HepG2 (cell line): Measurements from ENCODE around the gene CSTB. TPM values are rescaled to one million over a fixed set of nuclear protein-coding genes. Genes with fewer than 3 reads are reported as not detected.
A peak's percentile ranks its signal among the peaks of the same experiment; 100 is the strongest.

Experiments
- ATAC-seq: fragments of 200-7000 bp; cut with Tn5 transposase; 3 replicates; pipeline ENCODE4 v1.9.1; 2020; ENCODE audit warnings: mild to moderate bottlenecking, moderate library complexity
- BruUV-seq: library from RNA; stranded (reverse); fragments of 400-500 nt; replicated peaks from 2 replicates; lab custom pipeline; 2021; lab: Mats Ljungman, UMichigan
- CTCF ChIA-PET: fragments of 300-600 bp; formaldehyde crosslinking; extraction: SDS; loops from one replicate; lab custom pipeline; 2021; ENCODE audit warnings: low total read pairs, inconsistent platforms, low intra/inter-chr PET ratio; lab: Yijun Ruan, JAX
- POLR2A ChIA-PET: fragments of 350-600 bp; sonication (Branson Sonifier 250); formaldehyde crosslinking; loops from one replicate; lab custom pipeline; 2020; ENCODE audit warnings: antibody characterized with exemption, inconsistent platforms; lab: Yijun Ruan, JAX
- DNase-seq: peaks from one replicate; pipeline ENCODE4 v3.0.0-alpha.2; 2015; ENCODE audit warnings: low spot score
- FAIRE-seq: peaks from 3 replicates; lab custom pipeline; 2011; peaks lifted over from hg19 to GRCh38; lab: Jason Lieb, UNC
- H2AFZ ChIP-seq: one replicate; pipeline ENCODE4 v1.6.1; 2011; ENCODE audit warnings: low read length, inconsistent platforms
- H3K27ac ChIP-seq: fragments of 300-600 bp; 3 replicates; pipeline ENCODE4 v1.8.0; 2011; ENCODE audit warnings: mixed run types, mild to moderate bottlenecking, mixed read lengths, low read length, inconsistent platforms; ENCODE audit not compliant: insufficient read depth; ENCODE audit errors: extremely low read length
- H3K27me3 ChIP-seq, 2 experiments: fragments of 200-600 bp in 1 of 2; 2 replicates in 1 of 2; 3 replicates in 1 of 2; pipeline versions ENCODE4 v1.6.0 to v1.8.0; 2011; ENCODE audit warnings: low read length in 2 of 2, mild to moderate bottlenecking in 2 of 2, moderate library complexity in 2 of 2, inconsistent platforms in 1 of 2; ENCODE audit not compliant: insufficient read depth in 2 of 2, control insufficient read depth in 1 of 2
- H3K36me3 ChIP-seq, 2 experiments: fragments of 200-600 bp in 1 of 2; replicated peaks in 1 of 2; 2 replicates in 1 of 2; 3 replicates in 1 of 2; pipeline versions ENCODE4 v1.5.1 to v1.8.0; 2011; ENCODE audit warnings: low read length in 2 of 2, inconsistent platforms in 1 of 2; ENCODE audit not compliant: insufficient read depth in 2 of 2, control insufficient read depth in 1 of 2
- H3K4me1 ChIP-seq: 2 replicates; pipeline ENCODE4 v1.5.1; 2012; ENCODE audit warnings: low read length, inconsistent platforms; ENCODE audit not compliant: insufficient read depth
- H3K4me2 ChIP-seq: 2 replicates; pipeline ENCODE4 v1.6.0; 2011; ENCODE audit warnings: low read depth, low read length, inconsistent platforms
- H3K4me3 ChIP-seq, 3 experiments: fragments of 200-600 bp in 1 of 3; sonication (generic), shearing (Covaris generic) in 1 of 3; replicated peaks in 1 of 3; 2 replicates each; pipeline ENCODE4 v1.5.1; 2011 to 2016; ENCODE audit warnings: low read length in 3 of 3, inconsistent platforms in 2 of 3, low read depth in 2 of 3, mild to moderate bottlenecking in 2 of 3, control low read depth in 1 of 3, mixed read lengths in 1 of 3; ENCODE audit not compliant: insufficient read depth in 1 of 3
- H3K79me2 ChIP-seq: one replicate; pipeline ENCODE4 v1.6.1; 2011; ENCODE audit warnings: low read length, inconsistent platforms; ENCODE audit not compliant: insufficient read depth
- H3K9ac ChIP-seq: 2 replicates; pipeline ENCODE4 v1.6.0; 2011; ENCODE audit warnings: mild to moderate bottlenecking, low read depth, low read length, inconsistent platforms; ENCODE audit not compliant: insufficient read depth
- H3K9me3 ChIP-seq: 2 replicates; pipeline ENCODE4 v1.5.1; 2012; ENCODE audit warnings: mild to moderate bottlenecking, low read length
- H4K20me1 ChIP-seq: 2 replicates; pipeline ENCODE4 v1.6.0; 2011; ENCODE audit warnings: inconsistent platforms, mild to moderate bottlenecking, low read length, moderate library complexity; ENCODE audit not compliant: insufficient read depth
- BATF2 ChIP-seq: sonication (generic); formaldehyde crosslinking; IDR thresholded peaks from 2 replicates; pipeline ENCODE4 v1.8.0; 2022; ENCODE audit warnings: mild to moderate bottlenecking, missing genetic modification reagents, moderate library complexity
- MIER3 ChIP-seq: IDR thresholded peaks from 2 replicates; pipeline ENCODE4 v1.6.1; 2016; ENCODE audit warnings: missing compliant biosample characterization, borderline replicate concordance
- NCOR1 ChIP-seq: fragments of 200-600 bp; sonication (generic); IDR thresholded peaks from 2 replicates; pipeline ENCODE4 v1.7.0; 2017; ENCODE audit warnings: antibody characterized with exemption, low read length, borderline replicate concordance
- RBFOX2 ChIP-seq: fragments of 200-400 bp; formaldehyde crosslinking; IDR thresholded peaks from 2 replicates; pipeline ENCODE4 v1.6.1; 2017; ENCODE audit warnings: low read depth, mild to moderate bottlenecking, low read length
- RXRA ChIP-seq: sonication (generic); formaldehyde crosslinking; IDR thresholded peaks from 2 replicates; pipeline ENCODE4 v1.5.1; 2020; ENCODE audit warnings: missing genetic modification reagents
- ZMYM2 ChIP-seq: sonication (generic); formaldehyde crosslinking; IDR thresholded peaks from 2 replicates; pipeline ENCODE4 v1.8.0; 2022; ENCODE audit warnings: mild to moderate bottlenecking, missing genetic modification reagents
- ZNF33B ChIP-seq: sonication (generic); formaldehyde crosslinking; IDR thresholded peaks from 2 replicates; pipeline ENCODE4 v1.5.1; 2020; ENCODE audit warnings: mild to moderate bottlenecking, missing genetic modification reagents
- ZNF556 ChIP-seq: sonication (generic); formaldehyde crosslinking; IDR thresholded peaks from 2 replicates; pipeline ENCODE4 v1.4.0; 2020; ENCODE audit warnings: mild to moderate bottlenecking, missing genetic modification reagents, borderline replicate concordance
- ZNF563 ChIP-seq: sonication (generic); formaldehyde crosslinking; IDR thresholded peaks from 2 replicates; pipeline ENCODE4 v1.8.0; 2022; ENCODE audit warnings: mild to moderate bottlenecking, moderate library complexity, missing genetic modification reagents
- ZNF646 ChIP-seq: sonication (generic); formaldehyde crosslinking; IDR thresholded peaks from 2 replicates; pipeline ENCODE4 v1.9.0; 2021; ENCODE audit warnings: mild to moderate bottlenecking, missing genetic modification reagents
- ZNF841 ChIP-seq: sonication (generic); formaldehyde crosslinking; IDR thresholded peaks from 2 replicates; pipeline ENCODE4 v1.8.1; 2023; ENCODE audit warnings: missing genetic modification reagents, borderline replicate concordance
- WGBS: methylation state at CpG from one replicate; pipeline ENCODE4 v1.1.6; 2017; ENCODE audit warnings: low lambda C conversion rate; 5-methylcytosine and 5-hydroxymethylcytosine counted together
- in situ Hi-C: cut with HindIII; loops from 2 replicates; pipeline ENCODE4 v1.10.0; 2017; ENCODE audit warnings: low pct_unique_long_range_greater_than_20kb; ENCODE audit not compliant: extremely low pct_ligation_motif_present
- intact Hi-C: fragments of 100-400 bp; cut with micrococcal nuclease; formaldehyde crosslinking; loops from one replicate; pipeline ENCODE4 v1.10.0; 2022; ENCODE audit not compliant: unreplicated experiment
- polyA plus RNA-seq, 8 experiments: library from polyadenylated mRNA; depleted of rRNA in 3 of 8; stranded (reverse) in 7 of 8; unstranded in 1 of 8; fragments of >200 nt; fragmentation: Illumina TruSeq in 4 of 8; extraction: Trizol in 4 of 8; gene quantifications; 2 replicates each; pipeline versions ENCODE4 v1.2.1 to v1.2.3, GENCODE V29; 2011 to 2016; ENCODE audit warnings: low read depth in 4 of 8, missing spikeins in 1 of 8, mixed read lengths in 1 of 8; ENCODE audit not compliant: insufficient read depth in 1 of 8
- total RNA-seq, 5 experiments: library from RNA; depleted of rRNA; stranded (reverse); fragments of >200 nt; fragmentation: Illumina TruSeq; extraction: Trizol; gene quantifications; 2 replicates each; pipeline ENCODE4 v1.2.3, GENCODE V29; 2016; ENCODE audit warnings: low read depth in 1 of 5

The CSTB gene
- total and polyA plus RNA-seq, 2 of the 13 experiments (the other 11 are each of a cell fraction or from before 2014, with no cell fraction given), result 11.7 to 94.1 TPM

DNA sequence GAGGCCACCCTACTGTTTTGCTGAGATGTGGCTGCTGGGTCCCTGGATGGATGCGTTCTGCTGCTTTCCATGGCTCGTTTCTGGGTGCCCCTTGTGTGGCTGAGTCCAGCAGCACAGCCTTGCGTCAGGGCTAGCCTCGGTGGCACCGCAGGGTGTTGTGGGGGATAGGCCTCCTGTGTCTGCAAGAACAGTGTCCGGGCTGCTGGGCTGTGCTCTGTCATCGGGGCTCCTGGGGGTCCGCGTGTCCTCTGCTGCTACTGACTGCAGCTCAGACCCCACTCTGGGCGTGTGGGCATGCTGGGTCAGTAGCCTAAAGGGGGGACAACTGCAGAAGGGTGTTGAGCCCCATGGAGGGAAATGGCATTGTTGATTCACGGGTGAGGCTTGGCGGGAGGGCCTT, 18.2 kb upstream of the CSTB start:
- POLR2A ChIA-PET, result no interaction called here
- H3K79me2 ChIP-seq, result peaks cover 45% of the 10 kb centered on the region
- no peak overlapping the region for H3K9ac ChIP-seq
- TF ChIP-seq RBFOX2 (0 out of 2 replicates have a peak, but pooled peaks have one; percentile 10), BATF2 (CRISPR knock-in tag) (no peak)
- H3K36me3 ChIP-seq, result peaks cover 48 to 79% of the 10 kb centered on the region in 2 experiments
- in situ Hi-C loops, result no loop called here
- no peak overlapping the region for H3K4me3 ChIP-seq
- H3K4me1 ChIP-seq, result peaks cover 12% of the 10 kb centered on the region
- no peak overlapping the region for H3K4me2 ChIP-seq
- BruUV-seq, result no TSS peak
- H3K9me3 ChIP-seq, result no peaks in the 10 kb centered on the region
- peaks cover 7% of the 10 kb centered on the region; the same call in 1 of the 2 replicates for H4K20me1 ChIP-seq
- no peak for ATAC-seq
- no peak for DNase-seq
- CTCF ChIA-PET, result no interaction called here
- WGBS, result 100% methylated on average over 2 of the region's 12 CpGs
- H2AFZ ChIP-seq, result no peak overlapping the region
- H3K27me3 ChIP-seq, result no peaks in the 10 kb centered on the region; a peak in 1 of 5 replicates
- H3K27ac ChIP-seq, result no peak overlapping the region
- intact Hi-C loops, result no loop called here
- FAIRE-seq, result no peak

DNA sequence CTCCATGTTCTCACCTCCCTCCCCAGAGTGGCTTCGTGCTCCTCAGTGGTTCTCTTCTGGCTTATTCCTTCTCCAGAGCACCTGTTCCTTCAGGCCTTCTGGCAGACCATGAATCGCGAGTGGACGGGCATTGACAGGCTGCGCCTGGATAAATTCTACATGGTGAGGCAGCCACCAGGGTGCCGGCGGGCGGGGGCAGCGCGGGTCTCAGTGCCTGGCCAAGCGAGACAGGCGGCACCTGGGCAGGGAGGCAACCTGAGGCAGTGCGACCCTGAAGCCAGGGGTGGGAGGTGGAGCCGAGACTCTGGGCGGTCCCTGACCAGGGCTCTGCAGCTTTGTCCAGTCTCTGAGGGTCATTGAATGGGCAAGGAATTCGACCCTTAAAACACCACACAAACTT, 17.1 kb upstream of the CSTB start:
- H2AFZ ChIP-seq, result no peak overlapping the region
- in situ Hi-C loops, result no loop called here
- H3K79me2 ChIP-seq, result peaks cover 45% of the 10 kb centered on the region
- BruUV-seq, result no TSS peak
- intact Hi-C loops, result no loop called here
- no peak overlapping the region for H3K4me2 ChIP-seq
- ATAC-seq, result no peak
- H3K27me3 ChIP-seq, result no peaks in the 10 kb centered on the region; a peak in 1 of 5 replicates
- ChIA-PET CTCF (no interaction called here), POLR2A (no interaction called here)
- no peak overlapping the region for H3K4me3 ChIP-seq
- H3K36me3 ChIP-seq, result peaks cover 39 to 69% of the 10 kb centered on the region in 2 experiments
- no peak for FAIRE-seq
- peaks cover 7% of the 10 kb centered on the region; the same call in 1 of the 2 replicates for H4K20me1 ChIP-seq
- no peak overlapping the region for H3K27ac ChIP-seq
- peaks cover 12% of the 10 kb centered on the region for H3K4me1 ChIP-seq
- WGBS, result 92% methylated on average over 10 of the region's 16 CpGs
- H3K9me3 ChIP-seq, result no peaks in the 10 kb centered on the region
- DNase-seq, result no peak
- no peak overlapping the region for H3K9ac ChIP-seq
- TF ChIP-seq ZNF841 (CRISPR knock-in tag) (no peak), ZNF563 (CRISPR knock-in tag) (no peak), MIER3 (CRISPR knock-in tag) (no peak), ZNF646 (CRISPR knock-in tag) (no peak), ZMYM2 (CRISPR knock-in tag) (no peak), NCOR1 (no peak), RXRA (CRISPR knock-in tag) (no peak), ZNF33B (CRISPR knock-in tag) (no peak), ZNF556 (no peak)
